Endothelial cell (in vitro differentiated cells): ENCODE measurements around the gene CD52. TPM values are rescaled to one million over a fixed set of nuclear protein-coding genes. Genes with fewer than 3 reads are reported as not detected.

Experiments
- DNase-seq: peaks from one replicate; pipeline ENCODE4 v3.0.0; 2021; ENCODE audit warnings: low spot score
- H3K27ac Mint-ChIP-seq: one replicate; pipeline ENCODE4 v1.8.0; 2021; ENCODE audit warnings: mixed read lengths, inconsistent platforms; ENCODE audit not compliant: unreplicated experiment
- H3K27me3 Mint-ChIP-seq: one replicate; pipeline ENCODE4 v1.8.0; 2021; ENCODE audit warnings: mild to moderate bottlenecking, moderate library complexity, mixed read lengths, inconsistent platforms; ENCODE audit not compliant: unreplicated experiment
- H3K36me3 Mint-ChIP-seq: one replicate; pipeline ENCODE4 v1.8.0; 2021; ENCODE audit warnings: mild to moderate bottlenecking, low read depth, mixed read lengths, inconsistent platforms; ENCODE audit not compliant: unreplicated experiment
- H3K4me1 Mint-ChIP-seq: one replicate; pipeline ENCODE4 v1.8.0; 2021; ENCODE audit warnings: mild to moderate bottlenecking, mixed read lengths, inconsistent platforms; ENCODE audit not compliant: unreplicated experiment
- H3K4me3 Mint-ChIP-seq: one replicate; pipeline ENCODE4 v1.8.0; 2021; ENCODE audit warnings: mild to moderate bottlenecking, mixed read lengths, inconsistent platforms; ENCODE audit not compliant: unreplicated experiment
- H3K9me3 Mint-ChIP-seq: one replicate; pipeline ENCODE4 v1.8.0; 2021; ENCODE audit warnings: mixed read lengths, inconsistent platforms; ENCODE audit not compliant: unreplicated experiment
- CTCF ChIP-seq: fragments of 200-600 bp; sonication (generic); IDR thresholded peaks from one replicate; pipeline ENCODE4 v1.5.0; 2021; ENCODE audit warnings: antibody characterized with exemption; ENCODE audit not compliant: unreplicated experiment
- total RNA-seq: library from RNA; stranded (reverse); fragmentation: NEBNext Ultra II Directional; extraction: Animal tissue kit (Norgen Biotek cat#: 25700); gene quantifications from one replicate; pipeline ENCODE4 v1.2.1, GENCODE V29; 2021; ENCODE audit not compliant: unreplicated experiment

The CD52 gene
- total RNA-seq, 1 donor from 2014 or later = 21.8 TPM

GRCh38 chr1:26283871-26284596 is 33.7 kb upstream of the CD52 start:
- Mint-ChIP-seq H3K27me3 (peaks cover 12% of the 10 kb centered on the region), H3K4me3 (no peak overlapping the region), H3K36me3 (peaks cover 19% of the 10 kb centered on the region), H3K9me3 (no peaks in the 10 kb centered on the region), H3K4me1 (peaks cover 35% of the 10 kb centered on the region), H3K27ac (no peak overlapping the region)
- no peak for DNase-seq
- TF ChIP-seq CTCF = no peak

DNA sequence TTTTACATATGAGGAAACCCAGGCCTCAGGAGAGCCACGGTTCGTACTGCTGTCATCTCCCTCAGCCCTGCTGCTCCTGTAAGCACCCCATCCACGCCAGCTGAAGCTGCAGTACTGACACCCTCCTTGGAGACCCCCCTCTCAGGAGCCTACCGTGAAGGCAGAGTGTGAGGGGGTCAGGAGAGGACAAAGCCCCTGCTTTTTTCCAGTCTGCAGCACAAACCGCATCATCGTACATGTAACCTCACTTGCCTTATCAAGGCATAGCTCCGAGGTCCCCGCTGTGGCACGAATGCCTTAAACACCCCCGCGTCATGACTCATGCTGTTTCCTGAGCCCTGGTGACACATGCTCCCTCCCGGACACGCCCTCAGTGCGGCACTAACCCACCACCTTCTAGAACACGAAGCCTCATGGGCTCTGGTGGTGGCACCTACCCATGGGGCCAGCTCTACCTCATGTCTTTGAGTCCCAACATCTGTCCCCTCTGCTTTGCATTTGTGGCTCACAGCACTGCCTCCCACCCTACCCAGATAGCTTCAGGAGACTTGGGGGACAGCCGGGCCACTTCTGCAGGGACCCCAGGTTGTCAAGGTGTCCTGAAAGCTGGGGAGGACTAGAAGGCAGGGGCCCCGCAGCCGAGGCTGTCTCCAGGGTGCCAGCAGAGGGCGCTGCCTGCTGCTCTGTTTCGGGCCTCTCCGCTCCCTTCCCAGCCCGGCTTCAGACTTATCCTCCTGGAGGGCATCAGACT is 33.0 kb upstream of the CD52 start:
- peak overlapping the region; percentile 51 for H3K4me3 Mint-ChIP-seq
- H3K4me1 Mint-ChIP-seq = peaks cover 30% of the 10 kb centered on the region
- peak overlapping the region; percentile 17 for H3K27ac Mint-ChIP-seq
- peaks cover 19% of the 10 kb centered on the region for H3K36me3 Mint-ChIP-seq
- H3K27me3 Mint-ChIP-seq = peaks cover 12% of the 10 kb centered on the region
- TF ChIP-seq CTCF = peak; percentile 76
- H3K9me3 Mint-ChIP-seq = no peaks in the 10 kb centered on the region
- DNase-seq = peak; percentile 83

- DNase-seq = peak; percentile 76
- Mint-ChIP-seq H3K27ac (no peak overlapping the region), H3K27me3 (peaks cover 12% of the 10 kb centered on the region), H3K36me3 (peaks cover 19% of the 10 kb centered on the region), H3K9me3 (no peaks in the 10 kb centered on the region), H3K4me3 (no peak overlapping the region), H3K4me1 (peaks cover 29% of the 10 kb centered on the region)
- peak; percentile 28 for TF ChIP-seq CTCF
Observed at GRCh38 chr1:26285366-26286063, 32.2 kb upstream of the CD52 start.

DNA sequence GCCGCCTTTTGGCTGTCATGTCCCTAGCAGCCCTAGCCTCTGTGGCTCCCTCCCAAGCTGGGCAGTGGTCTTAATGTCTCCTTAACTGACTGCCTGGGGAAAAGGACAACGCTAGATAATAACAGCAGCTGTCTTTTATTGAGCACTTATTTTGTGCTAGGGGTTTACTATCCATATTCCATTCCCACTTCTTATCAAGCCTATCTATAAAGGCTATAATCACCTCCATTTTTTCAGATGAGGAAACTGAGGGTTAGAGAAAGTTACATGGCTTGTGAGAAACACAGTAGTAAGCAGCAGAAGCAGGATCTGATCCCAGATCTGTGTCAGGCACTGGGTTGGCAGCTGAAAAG is 31.7 kb upstream of the CD52 start:
- DNase-seq = no peak
- Mint-ChIP-seq H3K27ac (no peak overlapping the region), H3K4me1 (peaks cover 26% of the 10 kb centered on the region), H3K4me3 (no peak overlapping the region), H3K27me3 (peaks cover 12% of the 10 kb centered on the region), H3K36me3 (peaks cover 17% of the 10 kb centered on the region), H3K9me3 (no peaks in the 10 kb centered on the region)
- no peak for TF ChIP-seq CTCF
